H9 (cell line): ENCODE results near the gene PROCA1. TPM values are rescaled to one million over a fixed set of nuclear protein-coding genes. Genes with fewer than 3 reads are reported as not detected.

Experiments used
- DNase-seq: peaks from one replicate; pipeline ENCODE4 v3.0.0-alpha.2; 2017
- H2AFZ ChIP-seq: one replicate; pipeline ENCODE4 v1.6.1; 2013; ENCODE audit warnings: mild to moderate bottlenecking, low read length, control low read depth, moderate library complexity
- H2AK5ac ChIP-seq: 2 replicates; pipeline ENCODE4 v1.6.1; 2013; ENCODE audit warnings: low read length, control low read depth, mixed read lengths; ENCODE audit not compliant: insufficient read length
- H2BK120ac ChIP-seq: one replicate; pipeline ENCODE4 v1.6.1; 2013; ENCODE audit warnings: low read depth, mild to moderate bottlenecking, low read length, control low read depth, inconsistent platforms; ENCODE audit not compliant: poor library complexity, severe bottlenecking
- H2BK12ac ChIP-seq: 2 replicates; pipeline ENCODE4 v1.6.1; 2013; ENCODE audit warnings: low read length, control low read depth, mixed read lengths, low read depth; ENCODE audit not compliant: insufficient read length
- H2BK15ac ChIP-seq: 2 replicates; pipeline ENCODE4 v1.6.1; 2013; ENCODE audit warnings: low read depth, low read length, control low read depth
- H2BK20ac ChIP-seq: one replicate; pipeline ENCODE4 v1.6.1; 2013; ENCODE audit warnings: low read depth, mild to moderate bottlenecking, low read length, control low read depth, inconsistent platforms; ENCODE audit not compliant: poor library complexity, severe bottlenecking
- H2BK5ac ChIP-seq: 2 replicates; pipeline ENCODE4 v1.6.1; 2013; ENCODE audit warnings: low read length, control low read depth, mixed read lengths; ENCODE audit not compliant: insufficient read length
- H3K14ac ChIP-seq: 2 replicates; pipeline ENCODE4 v1.6.1; 2013; ENCODE audit warnings: low read length, control low read depth; ENCODE audit not compliant: insufficient read depth
- H3K18ac ChIP-seq: 2 replicates; pipeline ENCODE4 v1.6.1; 2013; ENCODE audit warnings: low read depth, mild to moderate bottlenecking, mixed read lengths, low read length, control low read depth; ENCODE audit not compliant: insufficient read length
- H3K23ac ChIP-seq: 2 replicates; pipeline ENCODE4 v1.6.1; 2013; ENCODE audit warnings: low read length, control low read depth, mixed read lengths, low read depth; ENCODE audit not compliant: insufficient read length
- H3K23me2 ChIP-seq: 2 replicates; pipeline ENCODE4 v1.6.1; 2013; ENCODE audit warnings: low read depth, mild to moderate bottlenecking, mixed read lengths, low read length, control low read depth; ENCODE audit not compliant: insufficient read length, poor library complexity, severe bottlenecking
- H3K27ac ChIP-seq: 2 replicates; pipeline ENCODE4 v1.5.1; 2013; ENCODE audit warnings: low read length, control low read depth, mixed read lengths, low read depth; ENCODE audit not compliant: insufficient read length
- H3K27me3 ChIP-seq: 2 replicates; pipeline ENCODE4 v1.6.1; 2013; ENCODE audit warnings: low read length, control low read depth, inconsistent platforms; ENCODE audit not compliant: insufficient read depth
- H3K4ac ChIP-seq: 2 replicates; pipeline ENCODE4 v1.6.1; 2013; ENCODE audit warnings: low read depth, mild to moderate bottlenecking, control low read depth, inconsistent platforms, low read length, moderate library complexity
- H3K4me1 ChIP-seq: 2 replicates; pipeline ENCODE4 v1.6.1; 2013; ENCODE audit warnings: low read length, control low read depth, inconsistent platforms; ENCODE audit not compliant: insufficient read depth
- H3K4me2 ChIP-seq: 2 replicates; pipeline ENCODE4 v1.6.1; 2013; ENCODE audit warnings: low read length, control low read depth, mixed read lengths; ENCODE audit not compliant: insufficient read length, insufficient read depth
- H3K56ac ChIP-seq: 2 replicates; pipeline ENCODE4 v1.6.1; 2013; ENCODE audit warnings: low read depth, mild to moderate bottlenecking, mixed read lengths, low read length, control low read depth; ENCODE audit not compliant: insufficient read length
- H3K79me1 ChIP-seq: 2 replicates; pipeline ENCODE4 v1.6.1; 2013; ENCODE audit warnings: low read depth, mild to moderate bottlenecking, moderate library complexity, low read length, control low read depth, inconsistent platforms; ENCODE audit not compliant: insufficient read depth, poor library complexity, severe bottlenecking
- H3K79me2 ChIP-seq: 2 replicates; pipeline ENCODE4 v1.6.1; 2013; ENCODE audit warnings: low read length, control low read depth, inconsistent platforms; ENCODE audit not compliant: insufficient read depth
- H3K9ac ChIP-seq: 2 replicates; pipeline ENCODE4 v1.6.1; 2013; ENCODE audit warnings: low read length, control low read depth, mixed read lengths; ENCODE audit not compliant: insufficient read length; ENCODE audit errors: extremely low read depth
- H3K9me3 ChIP-seq: one replicate; pipeline ENCODE4 v1.6.1; 2013; ENCODE audit warnings: low read depth, low read length, inconsistent platforms; ENCODE audit not compliant: control insufficient read depth
- H3T11ph ChIP-seq: one replicate; pipeline ENCODE4 v1.6.1; 2013; ENCODE audit warnings: mild to moderate bottlenecking, low read length, control low read depth, inconsistent platforms
- H4K20me1 ChIP-seq: one replicate; pipeline ENCODE4 v1.6.1; 2013; ENCODE audit not compliant: control insufficient read depth, insufficient read length, insufficient read depth
- H4K5ac ChIP-seq: 2 replicates; pipeline ENCODE4 v1.6.1; 2013; ENCODE audit warnings: low read depth, mild to moderate bottlenecking, mixed read lengths, low read length, control low read depth; ENCODE audit not compliant: insufficient read length
- H4K8ac ChIP-seq: replicated peaks from 2 replicates; pipeline ENCODE4 v1.6.1; 2013; ENCODE audit warnings: low read length, control low read depth, mixed read lengths, low read depth; ENCODE audit not compliant: insufficient read length
- H4K91ac ChIP-seq: 2 replicates; pipeline ENCODE4 v1.6.1; 2013; ENCODE audit warnings: low read depth, mild to moderate bottlenecking, moderate library complexity, mixed read lengths, low read length, control low read depth; ENCODE audit not compliant: insufficient read length
- H3K27ac Mint-ChIP-seq, 3 experiments: 2 replicates in 2 of 3; 3 replicates in 1 of 3; pipeline ENCODE4 v1.8.0; 2020 to 2021; ENCODE audit warnings: mixed read lengths in 3 of 3, mild to moderate bottlenecking in 1 of 3, moderate library complexity in 1 of 3
- H3K27me3 Mint-ChIP-seq: 2 replicates; pipeline ENCODE4 v1.8.0; 2021; ENCODE audit warnings: low read depth, mild to moderate bottlenecking, moderate library complexity, mixed read lengths
- H3K36me3 Mint-ChIP-seq, 3 experiments: 2 replicates in 2 of 3; 3 replicates in 1 of 3; pipeline ENCODE4 v1.8.0; 2020 to 2021; ENCODE audit warnings: low read depth in 3 of 3, mixed read lengths in 3 of 3; ENCODE audit not compliant: insufficient read depth in 1 of 3
- H3K4me1 Mint-ChIP-seq, 2 experiments: 2 replicates each; pipeline ENCODE4 v1.8.0; 2020; ENCODE audit warnings: mixed read lengths in 2 of 2
- H3K4me3 Mint-ChIP-seq, 2 experiments: 2 replicates in 1 of 2; 3 replicates in 1 of 2; pipeline ENCODE4 v1.8.0; 2020 to 2021; ENCODE audit warnings: mild to moderate bottlenecking in 2 of 2, mixed read lengths in 2 of 2, moderate library complexity in 1 of 2
- H3K9me3 Mint-ChIP-seq, 2 experiments: 2 replicates in 1 of 2; 3 replicates in 1 of 2; pipeline ENCODE4 v1.8.0; 2020; ENCODE audit warnings: mild to moderate bottlenecking in 2 of 2, mixed read lengths in 2 of 2, moderate library complexity in 1 of 2
- CTCF ChIP-seq: fragments of 200-600 bp; sonication (generic); conservative IDR thresholded peaks from 3 replicates; pipeline ENCODE4 v1.8.0; 2021; ENCODE audit warnings: antibody characterized with exemption, mild to moderate bottlenecking
- WGBS: extraction: QIAGEN DNeasy Blood & Tissue Kit; methylation state at CpG from one replicate; pipeline ENCODE4 v1.1.7; 2013; ENCODE audit warnings: missing lambda C conversion rate, low lambda C conversion rate, mixed read lengths; ENCODE audit not compliant: insufficient read length; ENCODE audit errors: extremely low coverage; 5-methylcytosine and 5-hydroxymethylcytosine counted together
- total RNA-seq: library from RNA; stranded (reverse); gene quantifications from 2 replicates; pipeline ENCODE4 v1.2.1, GENCODE V29; 2021

PROCA1 gene
- total RNA-seq, 1 experiment from 2014 or later = 15.0 TPM

GRCh38 chr17:28688481-28688880 lies 23.2 kb downstream of the PROCA1 start:
- WGBS = no CpG with 5 or more reads among the region's 4 CpGs
- no peak overlapping the region for H3K56ac ChIP-seq
- Mint-ChIP-seq H3K9me3 (no peaks in the 10 kb centered on the region), H3K4me3 (no peak overlapping the region), H3K4me1 (no peaks in the 10 kb centered on the region), H3K36me3 (peaks cover 60 to 98% (median 79%) of the 10 kb centered on the region in 3 experiments; a peak in 6 of 7 replicates), H3K27me3 (no peaks in the 10 kb centered on the region), H3K27ac (no peak overlapping the region)
- no peak overlapping the region for H2AFZ ChIP-seq
- no peaks in the 10 kb centered on the region for H3K9me3 ChIP-seq
- H2AK5ac ChIP-seq = no peak overlapping the region
- H3K9ac ChIP-seq = no peak overlapping the region
- no peak overlapping the region for H4K91ac ChIP-seq
- H2BK15ac ChIP-seq = no peak overlapping the region
- H2BK5ac ChIP-seq = no peak overlapping the region
- H3K79me2 ChIP-seq = no peaks in the 10 kb centered on the region
- no peaks in the 10 kb centered on the region for H3K23me2 ChIP-seq
- H4K5ac ChIP-seq = no peak overlapping the region
- H4K8ac ChIP-seq = no peak overlapping the region
- no peak for TF ChIP-seq CTCF
- H3K27me3 ChIP-seq = peaks cover 1% of the 10 kb centered on the region; the same call in 1 of the 2 replicates
- DNase-seq = no peak
- H3K23ac ChIP-seq = no peak overlapping the region
- H2BK20ac ChIP-seq = no peak overlapping the region
- H3K14ac ChIP-seq = no peak overlapping the region
- H3K79me1 ChIP-seq = no peaks in the 10 kb centered on the region
- no peak overlapping the region for H3K4me2 ChIP-seq
- H3K4me1 ChIP-seq = no peaks in the 10 kb centered on the region
- no peak overlapping the region for H2BK12ac ChIP-seq
- no peak overlapping the region for H3K18ac ChIP-seq
- no peak overlapping the region for H3T11ph ChIP-seq
- no peak overlapping the region for H3K4ac ChIP-seq
- H2BK120ac ChIP-seq = no peak overlapping the region
- H4K20me1 ChIP-seq = no peaks in the 10 kb centered on the region
- no peak overlapping the region for H3K27ac ChIP-seq
